GM18951 (cell line): ENCODE measurements around the gene NCBP2L.
"Not testable (repeated sequence)": the region's sequence is repeated elsewhere in the genome, so short reads cannot be mapped to it uniquely, and the experiment has no call there.

ENCODE experiments used
- POLR2A ChIP-seq: IDR thresholded peaks from 4 replicates; pipeline ENCODE4 v1.6.1; 2011; ENCODE audit warnings: mild to moderate bottlenecking; ENCODE audit not compliant: insufficient read length, insufficient read depth; ENCODE audit errors: extremely low read depth
- in situ Hi-C: fragments of 300-500 bp; cut with MboI; formaldehyde crosslinking; loops from one replicate; pipeline ENCODE4 v1.12.0; 2022; ENCODE audit warnings: low sequenced_read_pairs, mixed read lengths, inconsistent platforms; ENCODE audit not compliant: unreplicated experiment

Gene NCBP2L

DNA sequence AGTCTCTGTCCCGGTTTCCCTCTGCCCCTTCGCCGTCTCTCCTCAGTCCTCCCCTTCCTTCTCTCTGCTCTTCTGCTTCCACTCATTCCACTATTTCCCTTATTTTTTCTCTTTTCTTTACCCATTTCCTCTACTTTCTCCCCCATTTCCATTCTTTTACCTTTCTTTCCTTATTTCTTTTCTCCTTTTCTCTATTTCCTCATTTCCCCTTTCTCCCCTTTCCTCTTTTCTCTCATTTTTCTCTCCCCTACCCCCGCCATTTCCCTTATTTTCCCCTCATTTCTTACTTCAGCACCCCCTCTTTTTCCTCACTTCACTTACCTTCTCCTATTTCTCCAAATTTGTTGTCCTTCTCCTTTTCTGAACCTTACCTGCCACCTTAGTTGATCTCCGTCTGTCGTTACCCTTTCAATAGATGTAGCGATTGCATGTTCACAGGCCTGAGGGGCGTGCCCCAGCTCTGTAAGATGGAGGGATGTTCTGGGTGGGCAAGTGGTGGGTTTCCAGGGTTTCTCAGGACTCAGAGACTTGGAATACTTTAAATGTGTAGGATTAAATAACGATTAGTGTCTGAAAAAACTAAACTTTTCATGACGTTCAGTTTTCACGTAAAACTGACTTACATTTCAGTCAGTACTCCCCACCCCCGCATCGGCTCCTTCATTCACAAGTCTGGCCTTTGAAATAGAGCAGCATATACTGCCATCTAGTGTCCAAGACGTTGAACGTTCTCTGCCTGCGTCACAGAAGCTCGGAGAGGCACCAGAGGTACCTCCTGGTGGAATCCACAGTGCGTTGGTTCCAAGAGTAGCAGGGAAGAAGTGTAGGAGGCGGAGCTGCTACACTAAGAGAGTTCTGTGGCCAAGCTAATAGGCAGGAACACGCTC, 641 bp upstream of the NCBP2L start:
- no peak for TF ChIP-seq POLR2A

DNA sequence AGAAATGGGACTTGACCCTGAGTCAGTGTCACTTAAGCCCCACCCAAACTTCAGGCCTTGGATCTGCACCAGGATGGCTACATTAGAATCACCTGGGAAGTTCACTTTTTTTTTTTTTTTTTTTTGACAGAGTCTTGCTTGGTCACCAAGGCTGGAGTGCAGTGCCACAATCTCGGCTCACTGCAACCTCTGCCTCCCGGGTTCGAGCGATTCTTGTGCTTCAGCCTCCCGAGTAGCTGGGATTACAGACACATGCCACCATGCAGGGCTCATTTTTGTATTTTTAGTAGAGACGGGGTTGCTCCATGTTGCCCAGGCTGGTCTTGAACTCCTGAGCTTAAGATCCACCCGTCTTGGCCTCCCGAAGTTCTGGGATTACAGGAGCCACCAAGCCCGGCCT, 3.0 kb downstream of the NCBP2L start:
- no peak for TF ChIP-seq POLR2A
- in situ Hi-C loops, result no loop called here

More for the DNA sequence above, 641 bp upstream of the NCBP2L start:
- in situ Hi-C loops, result loop anchor here (5.0 kb wide), 1 partner anchor 115 kb away; no protein-coding TSS in a partner anchor

DNA sequence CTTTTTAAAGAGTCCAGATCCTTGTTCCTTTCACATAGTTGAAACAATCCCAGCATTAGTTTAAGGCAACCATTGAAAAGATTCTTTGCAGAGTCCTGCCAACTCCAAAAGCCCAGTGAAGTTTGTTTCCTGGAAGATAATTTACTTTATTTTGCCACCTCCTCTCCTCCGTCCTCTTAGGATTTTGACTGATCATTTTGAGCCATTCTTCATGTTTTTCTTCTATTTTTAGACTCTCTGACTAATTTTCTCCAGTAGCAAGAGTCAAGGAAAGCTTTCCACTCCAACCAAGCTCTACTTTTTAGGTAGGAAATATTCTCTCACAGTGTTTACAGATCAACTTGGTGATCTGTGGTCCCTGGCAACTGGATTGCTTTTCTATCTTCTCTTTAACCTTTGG, 10.3 kb downstream of the NCBP2L start:
- in situ Hi-C loops, result no loop called here

DNA sequence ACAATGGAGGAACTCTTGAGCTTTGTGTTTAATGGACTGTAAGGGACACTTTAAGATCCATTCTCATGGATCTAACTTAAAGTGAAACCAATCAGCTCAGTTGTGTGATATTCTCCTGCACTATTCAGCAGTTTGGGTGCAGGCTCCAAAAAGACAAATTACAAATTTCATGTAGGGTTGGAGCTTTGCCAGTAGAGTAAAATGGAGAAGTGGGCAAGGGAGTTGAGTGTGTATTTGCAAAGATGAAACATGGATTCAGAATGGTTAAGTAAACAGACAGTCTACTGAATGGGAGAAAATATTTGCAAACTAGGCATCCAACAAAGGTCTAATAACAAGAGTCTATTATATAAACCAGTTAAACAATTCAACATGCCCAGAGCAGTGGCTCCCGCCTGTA, 26.9 kb downstream of the NCBP2L start:
- in situ Hi-C loops, result no loop called here
- no peak for TF ChIP-seq POLR2A

More for the DNA sequence above, 10.3 kb downstream of the NCBP2L start:
- no peak for TF ChIP-seq POLR2A

DNA sequence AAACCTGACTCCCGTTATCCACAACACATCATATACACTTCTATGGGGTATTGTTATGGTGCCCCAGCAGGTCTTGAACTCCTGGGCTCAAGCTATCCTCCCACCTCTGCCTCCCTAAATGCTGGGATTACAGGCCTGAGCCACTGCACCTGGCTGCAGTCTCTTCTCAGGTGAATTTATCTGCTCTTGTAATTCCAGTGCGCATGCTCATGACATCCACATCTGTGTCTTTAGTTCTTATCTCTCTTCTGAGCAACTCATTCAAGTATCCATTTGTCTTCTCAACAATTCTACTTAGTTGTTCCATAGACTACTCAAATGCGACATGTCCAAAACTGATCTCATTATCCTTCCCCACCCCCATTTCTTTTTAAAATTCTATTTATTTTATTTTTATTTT, 27.6 kb downstream of the NCBP2L start:
- in situ Hi-C loops, result no loop called here
- no peak for TF ChIP-seq POLR2A

DNA sequence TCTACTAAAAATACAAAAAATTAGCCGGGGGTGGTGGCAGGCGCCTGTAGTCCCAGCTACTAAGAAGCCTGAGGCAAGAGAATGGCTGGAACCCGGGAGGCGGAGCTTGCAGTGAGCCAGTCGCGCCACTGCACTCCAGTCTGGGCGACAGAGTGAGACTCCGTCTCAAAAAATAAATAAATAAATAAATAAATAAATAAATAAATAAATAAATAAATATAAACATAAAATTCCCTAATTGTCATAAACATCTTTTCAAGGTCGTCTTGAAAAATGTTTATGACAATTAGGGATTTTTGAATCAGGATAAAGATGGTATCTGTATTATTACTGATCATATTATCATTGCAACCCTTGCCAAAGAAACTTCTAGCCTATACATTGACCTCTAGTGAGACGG, 32.5 kb downstream of the NCBP2L start:
- in situ Hi-C loops, result not testable (repeated sequence)

DNA sequence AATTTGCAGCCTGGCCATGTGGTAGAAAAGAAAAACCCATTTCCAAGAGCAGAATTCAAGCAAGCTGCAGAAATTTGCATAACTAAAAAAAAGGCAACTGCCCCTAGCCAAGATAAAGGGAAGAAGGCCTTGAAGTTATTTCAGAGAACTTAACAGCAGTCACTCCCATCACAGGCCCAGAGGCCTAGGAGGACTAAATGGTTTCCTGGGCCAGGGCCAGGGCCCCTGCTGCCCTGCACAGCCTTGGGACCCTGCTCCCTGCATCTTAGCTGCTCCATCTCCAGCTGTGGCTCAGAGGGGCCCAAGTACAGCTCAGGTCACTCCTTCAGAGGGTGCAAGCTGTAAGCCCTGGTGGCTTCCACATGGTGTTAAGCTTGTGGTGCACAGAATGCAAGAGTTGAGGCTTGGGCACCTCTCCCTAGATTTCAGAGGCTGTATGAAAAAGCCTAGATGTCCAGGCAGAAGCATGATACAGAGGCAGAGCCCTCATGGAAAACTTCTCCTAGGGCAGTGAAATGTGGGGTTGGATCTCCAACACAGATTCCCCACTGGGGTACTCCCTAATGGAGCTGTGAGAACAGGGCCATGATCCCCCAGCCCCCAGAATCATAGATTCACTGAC, 41.5 kb downstream of the NCBP2L start:
- no peak for TF ChIP-seq POLR2A
- in situ Hi-C loops, result no loop called here

DNA sequence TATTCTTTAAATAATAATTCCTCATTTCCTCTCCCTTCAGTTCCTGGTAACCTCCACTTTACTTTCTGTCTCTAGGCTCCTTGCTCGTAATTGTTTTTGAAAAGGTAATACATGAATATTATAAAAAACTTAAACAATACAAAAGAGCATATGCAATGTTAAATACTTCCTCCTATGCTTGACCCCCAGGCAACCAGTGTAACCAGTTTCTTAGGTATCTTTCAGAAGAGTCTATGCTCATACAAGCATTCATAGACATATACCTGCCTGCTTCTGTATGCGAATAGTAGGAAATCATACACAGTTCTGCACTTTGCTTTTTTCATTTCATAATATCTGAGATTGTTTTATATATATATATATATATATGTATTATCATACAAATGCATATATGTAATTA, 45.5 kb downstream of the NCBP2L start:
- no peak for TF ChIP-seq POLR2A

DNA sequence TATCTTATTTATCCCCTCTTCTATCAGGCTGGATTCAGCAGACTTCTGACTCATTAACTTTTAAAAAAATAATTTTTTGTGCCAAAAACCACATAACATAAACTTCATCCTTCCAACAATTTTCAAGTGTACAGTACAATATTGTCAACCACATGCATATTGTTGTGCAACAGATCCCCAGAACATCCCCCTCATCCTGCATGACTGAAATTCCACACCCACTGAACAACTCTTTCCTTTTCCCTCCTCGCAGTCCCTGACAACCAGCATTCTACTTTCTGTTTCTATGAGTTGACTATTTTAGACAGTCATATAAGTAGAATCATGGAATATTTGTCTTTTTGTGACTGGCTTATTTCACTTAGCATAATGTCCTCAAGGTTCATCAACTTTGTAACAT, 45.9 kb downstream of the NCBP2L start:
- in situ Hi-C loops, result no loop called here
- TF ChIP-seq POLR2A, result no peak

More for the DNA sequence above, 45.5 kb downstream of the NCBP2L start:
- in situ Hi-C loops, result no loop called here

DNA sequence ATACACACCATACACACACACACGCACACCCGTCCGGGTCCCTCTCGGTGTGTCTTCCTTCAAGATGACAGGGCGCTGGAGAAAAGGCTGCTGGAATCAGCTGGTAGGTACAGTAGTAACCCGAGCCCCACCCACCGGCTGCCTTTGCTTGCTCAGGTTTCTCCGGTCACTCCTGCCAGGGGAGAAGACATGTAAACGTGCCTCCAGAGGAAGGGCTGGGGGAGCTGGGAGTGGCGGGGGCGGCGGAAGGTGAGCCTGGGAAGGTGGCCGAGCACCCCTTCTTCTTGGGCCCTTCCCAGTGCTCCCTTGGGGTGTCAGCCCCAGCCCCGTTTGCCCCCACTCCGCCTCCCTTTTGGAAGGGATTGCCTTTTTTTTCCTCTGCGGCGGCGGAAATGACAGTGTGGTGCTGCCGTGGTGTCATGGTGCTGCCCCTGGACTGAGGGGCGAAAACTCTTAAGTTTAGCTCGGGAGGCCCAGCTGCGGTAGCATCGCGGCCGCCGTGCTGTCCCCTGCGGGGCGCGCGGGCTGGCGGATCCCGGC, 48.2 kb downstream of the NCBP2L start, which contains the start of gene MID2:
Gene MID2, plus strand, starts transcription at position 169 of the 540 bp plus-strand sequence. CDS start 561 bp downstream, outside the sequence.
- TF ChIP-seq POLR2A, result no peak
- in situ Hi-C loops, result no loop called here

DNA sequence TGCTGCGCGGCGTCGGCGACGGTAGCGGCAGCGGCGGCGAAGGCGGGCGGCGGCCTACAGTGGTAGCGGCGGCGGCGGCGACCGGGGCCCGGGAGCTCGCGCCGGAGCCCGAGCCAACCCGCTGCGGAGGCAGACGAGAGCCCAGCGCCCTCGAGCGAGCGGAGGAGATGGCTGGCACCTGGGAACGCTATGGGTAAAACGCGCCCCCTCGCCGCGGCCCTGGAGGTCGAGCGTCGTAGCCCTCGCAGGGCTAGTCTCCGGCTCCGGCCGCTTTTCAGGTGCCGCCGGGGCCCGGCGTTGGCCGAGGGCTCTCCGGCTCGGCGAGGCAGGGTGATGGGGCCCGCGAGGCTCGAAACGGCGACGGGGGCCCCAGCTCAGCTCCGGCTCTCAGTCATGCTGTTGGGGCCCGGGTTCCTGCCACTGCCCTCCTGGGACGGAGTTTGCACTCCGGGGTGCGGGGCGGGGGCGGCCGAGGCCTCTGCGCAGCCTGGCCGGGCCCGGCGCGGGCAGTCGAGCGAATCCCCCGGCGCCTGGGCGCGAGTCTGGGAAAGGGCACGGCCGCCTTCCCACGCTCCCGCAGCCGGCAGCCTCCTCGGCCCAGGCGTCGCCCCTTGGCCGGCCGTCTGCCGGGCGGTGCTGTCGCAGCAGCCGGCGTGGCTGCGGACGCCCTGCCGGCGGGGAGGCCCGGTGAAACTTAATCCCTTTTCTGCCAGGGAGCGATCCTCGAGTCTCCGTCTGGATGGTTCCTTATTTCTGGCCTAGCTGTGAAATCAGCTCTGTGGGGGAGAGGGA, 48.9 kb downstream of the NCBP2L start:
- in situ Hi-C loops, result no loop called here
- TF ChIP-seq POLR2A, result no peak

DNA sequence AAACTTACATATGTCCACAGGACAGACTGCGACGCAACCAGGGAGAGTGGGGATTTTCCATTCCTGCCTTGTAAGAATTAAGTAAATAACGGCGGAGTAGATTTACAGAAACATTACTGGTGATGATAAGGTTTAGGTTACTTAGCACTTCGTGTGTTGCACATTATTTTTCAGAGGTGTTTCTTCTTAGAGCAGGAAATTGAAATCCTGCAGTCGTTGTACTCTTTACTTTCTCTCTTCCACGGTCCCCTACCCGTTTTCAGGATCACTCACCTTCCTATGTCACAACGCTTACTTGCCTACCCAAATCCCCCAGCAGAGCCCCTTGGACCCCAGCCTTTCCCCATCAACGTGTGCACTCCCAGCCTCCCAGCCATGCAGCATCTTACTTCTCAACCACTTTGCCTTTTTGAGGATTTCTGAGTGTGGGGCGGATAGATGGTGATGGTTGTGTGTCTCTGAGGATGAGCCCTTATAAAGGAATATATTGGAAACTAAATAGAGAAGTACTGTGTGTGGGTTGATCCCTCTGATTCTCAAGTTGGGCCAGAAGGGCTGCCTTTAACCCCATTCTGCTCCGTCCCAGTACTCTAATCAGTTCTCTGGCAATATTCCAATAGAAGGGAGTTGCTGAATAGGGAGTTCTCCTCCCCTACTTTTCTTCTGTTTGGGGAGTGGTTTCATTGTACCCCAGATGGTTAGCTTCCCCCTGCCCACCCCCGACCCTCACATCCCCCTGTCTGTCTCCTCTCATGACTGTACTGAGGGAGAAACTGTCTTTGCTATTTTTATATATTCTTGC, 49.7 kb downstream of the NCBP2L start:
- in situ Hi-C loops, result no loop called here
- no peak for TF ChIP-seq POLR2A
